OCI-LY1 (cell line): ENCODE measurements around the gene ETFDH.

Source experiments
- H2AFZ ChIP-seq: fragments of 200-600 bp; sonication (generic), shearing (Covaris generic); 2 replicates; pipeline ENCODE4 v1.6.0; 2014; ENCODE audit warnings: antibody characterized with exemption, mild to moderate bottlenecking, low read length
- H3F3A ChIP-seq: fragments of 200-600 bp; sonication (generic), shearing (Covaris generic); 2 replicates; pipeline ENCODE4 v1.6.0; 2014; ENCODE audit warnings: mild to moderate bottlenecking, antibody characterized with exemption, low read length, moderate library complexity; ENCODE audit not compliant: insufficient read depth
- H3K27ac ChIP-seq: fragments of 200-600 bp; sonication (generic); 2 replicates; pipeline ENCODE4 v1.5.1; 2014; ENCODE audit warnings: low read length, mixed run types, mild to moderate bottlenecking, low read depth; ENCODE audit not compliant: poor library complexity, severe bottlenecking
- H3K27me3 ChIP-seq: fragments of 200-600 bp; sonication (generic); 2 replicates; pipeline ENCODE4 v1.6.0; 2014; ENCODE audit warnings: antibody characterized with exemption, mild to moderate bottlenecking, low read length, moderate library complexity; ENCODE audit not compliant: insufficient read depth
- H3K36me3 ChIP-seq: fragments of 200-600 bp; sonication (generic); 2 replicates; pipeline ENCODE4 v1.6.1; 2014; ENCODE audit warnings: mild to moderate bottlenecking, antibody characterized with exemption, low read length, moderate library complexity, mixed read lengths; ENCODE audit not compliant: insufficient read depth
- H3K4me1 ChIP-seq: fragments of 200-600 bp; sonication (generic); 2 replicates; pipeline ENCODE4 v1.5.1; 2014; ENCODE audit warnings: mild to moderate bottlenecking, low read length, moderate library complexity; ENCODE audit not compliant: insufficient read depth, severe bottlenecking
- H3K4me2 ChIP-seq: fragments of 200-600 bp; sonication (generic), shearing (Covaris generic); 2 replicates; pipeline ENCODE4 v1.6.1; 2014; ENCODE audit warnings: low read length
- H3K4me3 ChIP-seq: fragments of 200-600 bp; sonication (generic); 2 replicates; pipeline ENCODE4 v1.5.1; 2014; ENCODE audit warnings: low read length, low read depth, mild to moderate bottlenecking, mixed read lengths; ENCODE audit not compliant: poor library complexity, severe bottlenecking
- H3K79me2 ChIP-seq: fragments of 200-600 bp; shearing (Covaris generic); 2 replicates; pipeline ENCODE4 v1.6.1; 2016; ENCODE audit warnings: mixed run types, low read length, mixed read lengths; ENCODE audit not compliant: insufficient read depth
- H3K9ac ChIP-seq: fragments of 200-600 bp; sonication (generic), shearing (Covaris generic); 2 replicates; pipeline ENCODE4 v1.6.1; 2014; ENCODE audit warnings: mild to moderate bottlenecking, low read length, mixed read lengths
- H3K9me2 ChIP-seq: fragments of 200-600 bp; sonication (generic), shearing (Covaris generic); 2 replicates; pipeline ENCODE4 v1.6.1; 2014; ENCODE audit warnings: low read depth, mild to moderate bottlenecking, low read length, mixed read lengths
- H3K9me3 ChIP-seq: fragments of 200-600 bp; shearing (Covaris generic); 2 replicates; pipeline ENCODE4 v1.6.1; 2014; ENCODE audit warnings: low read length, mixed read lengths
- H4K20me1 ChIP-seq: fragments of 200-600 bp; sonication (generic), shearing (Covaris generic); 2 replicates; pipeline ENCODE4 v1.6.0; 2016; ENCODE audit warnings: mild to moderate bottlenecking, low read length; ENCODE audit not compliant: insufficient read depth
- CTCF ChIP-seq: fragments of 200-600 bp; sonication (generic), shearing (Covaris generic); IDR thresholded peaks from 2 replicates; pipeline ENCODE4 v1.5.1; 2017; ENCODE audit warnings: mild to moderate bottlenecking, antibody characterized with exemption, low read length, moderate library complexity, mixed read lengths
- EZH2 ChIP-seq: fragments of 200-600 bp; sonication (generic), shearing (Covaris generic); IDR thresholded peaks from 2 replicates; pipeline ENCODE4 v1.8.0; 2017; ENCODE audit warnings: borderline replicate concordance, mixed run types, mild to moderate bottlenecking, antibody characterized with exemption, low read length, moderate library complexity, mixed read lengths

ETFDH gene

GRCh38 chr4:158630893-158631292 lies 41.2 kb upstream of the ETFDH start:
- no peaks in the 10 kb centered on the region for H3K9me3 ChIP-seq

GRCh38 chr4:158636619-158637018 lies 35.5 kb upstream of the ETFDH start:
- Histone ChIP-seq H3K36me3 (no peaks in the 10 kb centered on the region), H3K9me3 (no peaks in the 10 kb centered on the region), H4K20me1 (no peaks in the 10 kb centered on the region), H3K4me3 (no peak overlapping the region), H3F3A (no peaks in the 10 kb centered on the region), H3K4me1 (no peaks in the 10 kb centered on the region), H3K9ac (no peak overlapping the region), H2AFZ (no peak overlapping the region), H3K9me2 (no peaks in the 10 kb centered on the region), H3K27me3 (no peaks in the 10 kb centered on the region), H3K79me2 (no peaks in the 10 kb centered on the region), H3K4me2 (no peak overlapping the region), H3K27ac (no peak overlapping the region)
- TF ChIP-seq EZH2 (no peak), CTCF (no peak)

More at GRCh38 chr4:158630893-158631292, 41.2 kb upstream of the ETFDH start:
- Histone ChIP-seq H4K20me1 (no peaks in the 10 kb centered on the region), H3K36me3 (no peaks in the 10 kb centered on the region), H3K4me1 (no peaks in the 10 kb centered on the region), H3K79me2 (no peaks in the 10 kb centered on the region), H3K9ac (no peak overlapping the region), H3K4me3 (no peak overlapping the region), H3K9me2 (no peaks in the 10 kb centered on the region), H3K27ac (no peak overlapping the region), H2AFZ (no peak overlapping the region), H3K4me2 (no peak overlapping the region), H3F3A (no peaks in the 10 kb centered on the region), H3K27me3 (no peaks in the 10 kb centered on the region)
- no peak for TF ChIP-seq EZH2
- no peak for TF ChIP-seq CTCF

- Histone ChIP-seq H4K20me1 (no peaks in the 10 kb centered on the region), H3K36me3 (no peaks in the 10 kb centered on the region), H3K4me3 (no peak overlapping the region), H3K27ac (no peak overlapping the region), H3K4me2 (no peak overlapping the region), H3K27me3 (no peaks in the 10 kb centered on the region), H3K9me3 (no peaks in the 10 kb centered on the region), H3F3A (no peaks in the 10 kb centered on the region), H3K9me2 (no peaks in the 10 kb centered on the region), H3K4me1 (no peaks in the 10 kb centered on the region), H2AFZ (no peak overlapping the region), H3K9ac (no peak overlapping the region), H3K79me2 (no peaks in the 10 kb centered on the region)
- no peak for TF ChIP-seq EZH2
- no peak for TF ChIP-seq CTCF
These were observed 27.7 kb upstream of the ETFDH start for GRCh38 chr4:158644356-158644755.
